ENCODE measurements around the gene CDC42BPB. TPM values are rescaled to one million over a fixed set of nuclear protein-coding genes. Genes with fewer than 3 reads are reported as not detected.

Gene CDC42BPB
- total RNA-seq, 1 donor from 2014 or later = 147 TPM

DNA sequence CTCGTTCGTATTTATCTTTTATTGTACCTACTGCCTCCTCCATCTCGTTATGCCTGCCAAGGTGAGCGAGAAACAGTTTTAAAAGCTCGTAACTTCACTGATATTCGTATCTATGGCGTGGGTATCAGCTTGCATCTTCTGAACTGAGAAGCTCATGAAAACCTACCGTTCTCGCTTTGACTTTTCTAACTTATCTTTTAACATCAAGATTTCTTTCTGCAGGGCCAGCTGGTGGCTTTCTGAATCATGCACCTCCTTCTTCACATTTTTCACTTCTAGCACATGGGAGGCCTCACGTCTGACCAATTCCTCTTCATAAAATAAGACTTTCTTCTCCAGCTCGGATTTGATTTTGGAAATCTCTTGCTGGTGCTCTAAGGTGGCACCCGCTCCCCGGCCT lies 89.0 kb downstream of the CDC42BPB start:
- TF ChIP-seq, protein P1, sequence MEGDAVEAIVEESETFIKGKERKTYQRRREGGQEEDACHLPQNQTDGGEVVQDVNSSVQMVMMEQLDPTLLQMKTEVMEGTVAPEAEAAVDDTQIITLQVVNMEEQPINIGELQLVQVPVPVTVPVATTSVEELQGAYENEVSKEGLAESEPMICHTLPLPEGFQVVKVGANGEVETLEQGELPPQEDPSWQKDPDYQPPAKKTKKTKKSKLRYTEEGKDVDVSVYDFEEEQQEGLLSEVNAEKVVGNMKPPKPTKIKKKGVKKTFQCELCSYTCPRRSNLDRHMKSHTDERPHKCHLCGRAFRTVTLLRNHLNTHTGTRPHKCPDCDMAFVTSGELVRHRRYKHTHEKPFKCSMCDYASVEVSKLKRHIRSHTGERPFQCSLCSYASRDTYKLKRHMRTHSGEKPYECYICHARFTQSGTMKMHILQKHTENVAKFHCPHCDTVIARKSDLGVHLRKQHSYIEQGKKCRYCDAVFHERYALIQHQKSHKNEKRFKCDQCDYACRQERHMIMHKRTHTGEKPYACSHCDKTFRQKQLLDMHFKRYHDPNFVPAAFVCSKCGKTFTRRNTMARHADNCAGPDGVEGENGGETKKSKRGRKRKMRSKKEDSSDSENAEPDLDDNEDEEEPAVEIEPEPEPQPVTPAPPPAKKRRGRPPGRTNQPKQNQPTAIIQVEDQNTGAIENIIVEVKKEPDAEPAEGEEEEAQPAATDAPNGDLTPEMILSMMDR (IDR thresholded peaks at IDR 0.05; ENCODE audit: insufficient read depth, low read length, poor library complexity, severe bottlenecking) = no peak
- Histone ChIP-seq H3K4me3 (ENCODE audit: low read depth, low read length) (no peak overlapping the region), H3K36me3 (ENCODE audit: control insufficient read depth, insufficient read depth, low read length) (peaks cover 1% of the 10 kb centered on the region), H3K27me3 (ENCODE audit: control insufficient read depth, insufficient read depth, low read length) (no peaks in the 10 kb centered on the region)
- DNase-seq (ENCODE audit: low read depth) = no peak

DNA sequence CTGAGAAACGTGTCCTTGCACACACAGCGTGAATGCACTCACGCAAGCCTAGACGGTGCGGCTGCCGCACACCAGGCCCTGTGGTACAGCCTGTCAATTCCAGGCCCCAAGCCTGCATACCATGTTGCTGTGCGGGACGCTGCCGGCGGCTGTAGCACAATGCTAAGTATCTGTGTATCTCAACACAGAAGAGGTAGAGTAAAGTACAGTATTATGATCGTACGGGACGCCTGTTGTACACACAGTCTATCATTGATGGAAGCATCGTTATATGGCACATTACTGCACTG lies 89.9 kb downstream of the CDC42BPB start:
- Histone ChIP-seq H3K4me3 (ENCODE audit: low read depth, low read length) (no peak overlapping the region), H3K36me3 (ENCODE audit: control insufficient read depth, insufficient read depth, low read length) (peaks cover 1% of the 10 kb centered on the region), H3K27me3 (ENCODE audit: control insufficient read depth, insufficient read depth, low read length) (no peaks in the 10 kb centered on the region)
- TF ChIP-seq, protein P1 (IDR thresholded peaks at IDR 0.05; ENCODE audit: insufficient read depth, low read length, poor library complexity, severe bottlenecking) = no peak
- no peak for DNase-seq (ENCODE audit: low read depth)

DNA sequence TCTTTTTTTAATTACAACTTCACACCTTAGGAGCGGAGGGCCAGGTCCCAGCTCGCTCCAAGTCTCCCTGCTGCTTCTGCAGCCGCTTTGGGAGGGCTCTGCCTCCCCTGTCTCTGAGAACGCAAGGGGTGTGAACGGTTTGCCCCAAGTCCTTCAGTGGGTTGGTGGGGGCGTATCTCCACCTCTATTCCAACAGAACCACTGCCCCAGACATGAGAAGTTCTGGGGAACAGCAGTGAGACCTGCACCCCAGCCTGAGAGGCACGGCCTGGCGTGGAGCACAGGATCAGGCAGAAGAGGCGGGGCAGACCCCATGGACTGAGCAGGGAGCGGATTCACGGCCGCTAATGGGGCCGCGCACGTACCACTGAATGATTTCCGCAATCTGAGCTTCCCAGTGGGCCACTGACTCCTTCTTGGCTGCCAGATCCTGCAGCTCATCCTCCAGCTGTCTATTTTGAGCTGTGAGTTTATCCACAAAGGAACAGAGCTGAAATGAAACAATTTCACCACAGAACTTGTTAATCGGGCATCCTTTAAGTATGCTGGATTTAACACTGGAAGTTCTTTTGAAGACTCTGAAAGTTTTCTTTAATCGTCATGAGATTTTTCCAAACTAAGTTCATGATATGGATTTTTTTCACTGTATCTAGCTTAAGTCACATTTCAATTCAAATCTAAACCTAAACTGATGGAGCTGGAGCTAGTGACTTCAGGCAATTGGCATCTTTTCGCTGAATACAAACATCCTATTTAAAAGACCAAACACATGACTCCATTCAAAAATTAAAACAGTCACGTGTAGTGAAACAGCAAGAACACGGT lies 90.5 kb downstream of the CDC42BPB start:
- peaks cover 3% of the 10 kb centered on the region for H3K36me3 ChIP-seq (ENCODE audit: control insufficient read depth, insufficient read depth, low read length)
- no peak overlapping the region for H3K4me3 ChIP-seq (ENCODE audit: low read depth, low read length)
- TF ChIP-seq, protein P1 (IDR thresholded peaks at IDR 0.05; ENCODE audit: insufficient read depth, low read length, poor library complexity, severe bottlenecking) = no peak
- DNase-seq (ENCODE audit: low read depth) = no peak
- H3K27me3 ChIP-seq (ENCODE audit: control insufficient read depth, insufficient read depth, low read length) = no peaks in the 10 kb centered on the region

DNA sequence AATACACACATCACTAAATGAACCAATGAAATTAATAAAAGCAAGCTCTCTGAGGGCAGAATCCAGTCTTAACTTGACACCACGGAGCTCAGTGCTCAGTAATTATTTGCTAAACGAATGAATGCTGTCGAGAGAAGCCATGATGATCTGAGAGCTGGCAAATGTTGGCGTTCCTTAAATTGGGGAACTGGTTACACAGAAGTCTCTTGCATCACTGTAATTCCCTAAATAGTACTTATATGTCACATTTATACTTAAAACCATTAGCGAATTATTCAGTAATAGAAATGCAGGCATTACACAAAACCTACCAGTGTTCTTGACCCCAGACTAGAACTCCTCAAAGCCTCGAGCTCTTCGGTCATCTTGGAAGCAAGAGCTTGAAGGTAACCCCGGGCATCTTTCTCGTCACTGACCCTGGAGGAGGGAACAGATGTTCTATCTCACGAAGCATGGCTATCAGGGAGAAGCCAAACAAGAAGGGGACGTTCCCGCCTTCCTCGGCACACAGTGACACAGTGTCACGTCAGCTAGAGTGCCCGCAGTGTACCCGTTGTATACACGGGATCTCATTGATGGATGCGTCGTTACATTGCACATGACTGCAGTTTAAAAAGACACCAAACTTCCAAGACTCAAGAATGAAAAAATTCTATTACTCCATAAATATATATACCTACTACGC lies 91.2 kb downstream of the CDC42BPB start:
- DNase-seq (ENCODE audit: low read depth) = no peak
- Histone ChIP-seq H3K27me3 (ENCODE audit: control insufficient read depth, insufficient read depth, low read length) (no peaks in the 10 kb centered on the region), H3K4me3 (ENCODE audit: low read depth, low read length) (no peak overlapping the region), H3K36me3 (ENCODE audit: control insufficient read depth, insufficient read depth, low read length) (peaks cover 3% of the 10 kb centered on the region)
- TF ChIP-seq, protein P1 (IDR thresholded peaks at IDR 0.05; ENCODE audit: insufficient read depth, low read length, poor library complexity, severe bottlenecking) = no peak

DNA sequence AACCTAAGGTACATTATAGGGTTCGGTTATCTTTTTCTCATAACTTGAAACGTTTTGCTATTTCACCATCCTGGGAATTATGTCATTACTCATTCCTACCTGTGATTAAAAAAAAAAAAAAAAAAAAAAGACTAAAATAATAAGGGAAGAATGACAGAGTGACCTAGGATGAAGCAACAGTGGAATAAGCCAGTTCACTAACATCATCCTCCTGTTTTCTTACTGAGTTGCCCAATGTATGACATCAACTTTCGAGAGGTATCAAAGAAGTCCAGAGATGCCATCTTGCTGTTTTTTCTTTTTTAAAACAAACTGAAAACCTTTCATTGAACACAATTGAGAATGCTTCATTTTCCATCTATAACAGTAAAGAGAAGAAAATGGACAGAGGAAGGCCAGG lies 92.1 kb downstream of the CDC42BPB start:
- Histone ChIP-seq H3K4me3 (ENCODE audit: low read depth, low read length) (no peak overlapping the region), H3K27me3 (ENCODE audit: control insufficient read depth, insufficient read depth, low read length) (no peaks in the 10 kb centered on the region), H3K36me3 (ENCODE audit: control insufficient read depth, insufficient read depth, low read length) (peaks cover 3% of the 10 kb centered on the region)
- TF ChIP-seq, protein P1 (IDR thresholded peaks at IDR 0.05; ENCODE audit: insufficient read depth, low read length, poor library complexity, severe bottlenecking) = no peak
- DNase-seq (ENCODE audit: low read depth) = no peak
